Measurements from ENCODE around the gene GPR15LG.

GPR15LG gene

DNA sequence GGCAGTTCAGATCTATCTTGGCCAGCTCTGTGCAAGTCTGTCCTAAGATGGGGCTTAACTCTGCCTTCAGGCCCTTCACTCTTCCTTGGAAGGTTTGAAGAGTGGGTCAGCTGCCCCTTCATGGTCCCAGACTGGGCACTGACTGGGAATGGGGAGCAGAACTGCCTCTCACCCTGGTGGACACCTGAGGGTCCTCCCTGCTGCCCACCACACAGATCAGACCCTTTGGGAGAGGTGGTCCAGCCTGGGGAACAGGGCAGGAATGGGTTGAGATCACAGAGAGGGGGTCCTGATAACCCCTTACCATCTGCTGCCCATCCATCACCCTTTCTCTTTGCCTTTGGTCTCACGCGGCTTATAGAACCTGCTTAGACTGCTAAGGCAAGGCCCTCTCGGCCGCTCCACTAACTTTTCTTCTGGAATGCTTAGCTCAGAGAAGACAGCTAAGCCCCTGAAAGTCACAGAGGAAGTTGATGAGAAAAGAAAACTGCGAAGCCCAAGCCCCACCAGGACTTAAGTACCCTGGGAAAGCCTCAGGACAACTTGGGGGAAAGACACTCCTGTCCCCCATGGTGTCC lies 20.3 kb downstream of the GPR15LG start:
- no peak for DNase-seq (ENCODE audit: low read depth)

DNA sequence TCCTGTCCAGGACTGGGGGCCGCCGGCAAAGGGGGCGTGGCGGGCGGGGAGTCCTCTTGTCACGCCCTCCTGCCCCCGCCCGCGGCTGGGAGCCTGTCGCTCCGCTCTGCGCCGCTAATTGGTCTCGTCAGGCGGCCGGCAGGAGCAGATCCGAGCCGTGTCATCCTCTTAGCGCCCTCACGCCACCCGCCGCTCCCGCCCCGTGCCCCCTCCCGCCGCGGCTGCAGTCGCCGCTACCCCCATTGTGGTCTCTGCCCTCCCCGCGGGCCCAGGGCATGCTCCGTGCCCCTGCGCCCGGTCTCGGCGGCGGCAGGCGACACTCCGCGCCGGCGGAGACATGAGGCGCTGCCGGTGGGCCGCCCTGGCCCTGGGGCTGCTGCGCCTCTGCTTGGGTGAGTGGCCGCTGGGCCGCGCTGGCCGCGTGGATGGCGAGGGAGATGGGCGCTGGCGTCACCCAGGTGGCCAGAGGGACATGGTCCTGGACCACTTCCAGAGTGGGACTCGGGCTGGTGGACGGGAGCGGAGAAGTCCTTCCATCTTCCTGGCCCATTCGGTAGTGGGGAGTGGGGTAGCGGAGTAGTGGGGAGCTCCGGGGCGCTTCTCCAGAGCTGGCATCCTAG lies 20.9 kb downstream of the GPR15LG start, which contains the start of gene CDHR1:
Gene CDHR1 (plus strand): TSS at position 114 of the 620 bp plus-strand sequence. CDS start 224 bp downstream, at position 338.
- peak; percentile 50 for DNase-seq (ENCODE audit: low read depth)

DNA sequence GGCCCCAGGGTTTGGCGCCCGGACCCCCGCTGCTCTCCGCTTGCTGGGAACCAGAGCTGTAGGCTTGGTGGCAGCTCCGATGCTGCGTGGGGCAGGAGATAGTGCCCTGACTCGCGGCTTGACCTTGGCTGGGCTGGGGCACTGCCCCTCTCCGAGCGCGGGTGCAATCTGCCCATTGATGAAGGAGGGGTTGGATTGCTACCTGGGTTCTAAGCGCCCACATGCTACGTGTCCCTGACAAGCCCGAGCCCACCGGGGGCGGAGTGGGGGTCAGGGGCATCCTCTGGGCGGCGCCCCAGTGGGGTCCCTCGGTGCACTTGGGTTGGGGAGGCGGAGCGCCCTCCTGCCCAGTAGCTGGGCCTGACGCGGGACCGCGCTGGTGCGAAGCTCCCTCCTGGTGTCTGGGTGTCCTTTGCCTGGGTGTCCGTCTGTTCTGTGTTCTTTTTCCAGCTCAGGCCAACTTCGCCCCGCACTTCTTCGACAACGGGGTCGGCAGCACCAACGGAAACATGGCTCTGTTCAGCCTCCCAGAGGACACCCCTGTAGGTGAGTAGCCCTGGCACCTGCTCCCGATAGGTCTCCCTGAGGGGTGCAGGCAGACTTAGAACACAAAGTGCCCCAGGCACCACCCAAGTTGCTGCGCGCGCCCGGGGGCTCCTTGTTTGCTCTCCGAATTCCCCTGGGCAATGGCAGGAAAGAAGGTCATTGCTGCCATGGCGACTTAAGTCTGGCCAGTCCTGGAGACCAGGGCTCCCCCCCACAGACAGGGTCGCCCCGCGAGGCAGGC lies 21.6 kb downstream of the GPR15LG start:
- no peak for DNase-seq (ENCODE audit: low read depth)

DNA sequence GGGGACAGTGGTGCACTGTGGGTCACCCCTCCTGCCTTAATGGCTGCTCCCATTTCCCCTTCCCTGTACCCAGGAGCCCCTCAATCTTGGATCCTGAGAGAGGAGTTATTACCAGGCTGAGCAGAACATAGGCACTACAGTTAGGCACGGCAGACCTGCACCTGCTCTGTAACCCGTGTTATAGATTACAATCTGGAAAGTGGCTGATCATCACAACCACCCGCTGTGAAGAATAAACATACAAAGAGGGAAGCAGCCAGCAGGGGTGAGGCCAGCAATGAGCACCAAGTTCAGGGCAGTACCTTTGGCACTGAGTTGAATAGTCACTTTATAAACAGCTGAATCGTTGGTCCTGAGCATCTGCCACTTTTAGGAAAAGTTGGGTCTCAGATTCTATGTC lies 22.5 kb downstream of the GPR15LG start:
- no peak for DNase-seq (ENCODE audit: low read depth)

DNA sequence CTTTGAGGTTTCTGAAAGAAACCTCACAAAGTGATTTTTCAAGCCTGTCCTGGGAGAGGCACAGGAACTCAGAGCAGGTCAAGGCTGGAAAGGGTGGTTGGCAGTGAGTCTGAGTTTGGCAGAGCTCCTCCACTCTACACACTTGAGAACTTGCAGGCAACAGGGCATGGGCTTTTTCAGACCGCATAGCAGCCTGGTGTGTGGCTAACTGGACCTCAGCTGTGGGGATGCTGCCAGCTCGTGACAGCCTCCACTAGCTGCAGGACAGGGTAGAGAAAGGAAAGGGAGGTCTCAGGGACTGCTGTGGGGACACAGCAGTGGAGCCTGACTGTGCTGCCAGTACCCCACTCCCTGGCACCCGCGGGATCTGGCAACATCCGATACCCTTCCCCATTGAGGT lies 23.3 kb downstream of the GPR15LG start:
- DNase-seq (ENCODE audit: low read depth) = no peak

DNA sequence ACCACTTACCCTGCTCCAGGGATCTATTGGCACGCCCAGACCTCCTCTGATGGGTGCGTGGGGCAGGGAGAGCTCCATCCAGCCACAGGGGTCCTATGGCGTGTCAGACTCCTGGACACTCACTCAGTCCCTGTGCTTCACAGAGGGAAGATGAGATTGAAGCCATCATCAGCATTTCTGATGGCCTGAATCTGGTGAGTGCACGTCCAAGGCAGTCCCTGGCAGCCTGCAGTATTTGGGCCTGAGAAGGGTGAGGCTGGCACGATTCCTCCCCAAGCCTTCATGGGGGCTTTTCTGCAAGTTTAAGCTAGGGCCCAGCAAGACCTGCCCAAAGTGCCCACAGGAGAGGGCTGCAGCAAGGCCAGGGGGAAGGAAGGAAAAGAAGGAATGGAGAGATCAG lies 24.0 kb downstream of the GPR15LG start:
- DNase-seq (ENCODE audit: low read depth) = no peak

DNA sequence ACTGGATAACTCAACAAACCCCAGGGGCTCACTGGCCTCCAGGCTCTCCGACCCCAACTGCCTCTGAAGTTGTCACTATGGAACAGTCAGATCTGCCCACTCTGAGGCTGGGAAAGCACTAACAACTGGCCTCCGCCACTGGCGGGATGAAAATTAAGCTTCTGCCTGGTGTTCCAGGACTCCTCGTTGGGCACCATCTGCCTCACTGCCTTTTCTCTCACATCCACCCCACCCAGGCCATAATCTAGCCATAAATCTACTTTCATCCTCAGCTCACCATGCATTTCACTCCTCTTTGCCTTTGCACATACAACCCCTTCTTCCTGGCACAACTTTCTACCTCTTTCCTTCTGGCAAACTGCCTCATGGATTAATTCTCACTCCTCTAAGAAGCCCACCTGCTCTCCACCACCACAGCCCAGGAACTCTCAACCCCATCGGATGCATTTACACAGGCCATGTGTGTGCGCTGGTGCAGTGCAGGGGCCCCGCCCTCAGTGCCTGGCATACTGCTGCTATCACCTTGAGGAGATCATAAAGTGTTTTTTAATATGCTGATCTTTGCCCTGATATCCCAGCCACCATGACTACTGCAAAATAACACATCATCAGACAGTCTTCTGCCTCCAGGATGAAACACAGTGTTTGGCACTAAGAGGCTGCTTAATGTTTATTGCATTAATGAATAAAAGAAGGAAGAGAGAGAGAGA lies 24.8 kb downstream of the GPR15LG start:
- DNase-seq (ENCODE audit: low read depth) = no peak

DNA sequence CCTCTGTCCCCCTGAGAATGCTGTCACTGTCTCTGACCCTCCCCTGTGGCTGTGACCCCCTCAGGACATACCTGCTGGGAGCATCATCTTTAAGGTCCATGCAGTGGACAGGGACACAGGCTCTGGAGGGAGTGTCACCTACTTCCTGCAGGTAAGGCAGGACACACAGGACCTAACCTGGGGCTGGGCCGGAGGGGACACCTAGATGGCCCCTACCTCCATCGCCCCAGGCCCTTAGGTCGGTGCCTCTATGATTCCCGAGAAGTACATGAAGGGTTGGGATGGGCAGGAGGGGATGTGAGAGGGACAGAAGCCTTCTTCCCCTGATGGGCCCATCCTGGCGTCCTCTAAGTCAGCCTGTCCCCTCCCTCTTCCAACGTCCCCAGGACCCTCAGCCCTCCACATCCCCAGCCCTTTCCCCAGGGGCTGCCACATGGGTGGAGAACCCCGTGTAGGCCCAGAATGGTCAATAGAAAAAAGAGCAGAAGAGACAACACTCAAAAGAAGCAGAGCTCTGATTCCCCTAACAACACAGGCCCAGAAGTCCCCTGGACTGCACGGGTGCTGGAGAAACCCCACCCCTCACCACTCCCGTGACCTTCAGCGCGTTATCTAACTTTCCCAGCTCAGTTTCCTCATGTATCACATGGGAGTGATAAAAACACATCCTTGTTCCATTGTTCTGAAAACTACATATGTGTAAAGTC lies 27.1 kb downstream of the GPR15LG start:
- DNase-seq (ENCODE audit: low read depth) = no peak

DNA sequence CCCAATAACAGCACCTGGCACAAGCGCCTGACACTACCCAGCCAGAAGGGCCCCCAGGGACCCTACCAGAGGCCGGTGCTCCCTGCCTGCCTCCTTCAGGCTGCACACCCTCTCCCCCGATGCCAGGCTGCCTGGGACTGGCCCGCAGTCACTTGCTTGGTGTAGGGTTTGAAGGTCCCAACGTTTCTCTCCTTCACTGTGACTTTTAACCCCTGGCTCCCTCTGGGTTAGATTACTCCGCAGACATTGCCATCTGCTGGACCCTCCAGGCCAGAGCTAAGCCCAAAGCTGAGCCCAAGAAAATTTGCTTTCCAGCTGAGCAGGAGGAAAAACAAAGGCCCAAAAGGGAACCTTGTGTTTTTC lies 27.6 kb downstream of the GPR15LG start:
- DNase-seq (ENCODE audit: low read depth) = no peak

DNA sequence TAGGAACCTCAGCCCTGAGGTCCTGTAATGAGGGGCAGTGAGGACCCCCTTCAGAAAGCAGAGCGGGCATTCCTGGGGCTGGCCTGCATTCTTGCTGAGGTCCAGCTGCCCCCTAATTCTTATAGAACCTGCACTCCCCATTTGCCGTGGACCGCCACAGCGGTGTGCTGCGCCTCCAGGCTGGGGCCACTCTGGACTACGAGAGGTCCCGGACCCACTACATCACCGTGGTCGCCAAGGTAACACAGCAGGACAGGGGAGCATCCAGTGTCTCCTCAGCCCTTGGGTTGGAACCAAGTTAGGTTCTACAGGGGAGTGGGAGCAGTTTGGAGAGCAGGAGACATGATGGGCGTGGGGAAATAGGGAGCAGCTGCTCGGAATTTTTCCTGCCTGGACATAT lies 28.1 kb downstream of the GPR15LG start:
- no peak for DNase-seq (ENCODE audit: low read depth)

DNA sequence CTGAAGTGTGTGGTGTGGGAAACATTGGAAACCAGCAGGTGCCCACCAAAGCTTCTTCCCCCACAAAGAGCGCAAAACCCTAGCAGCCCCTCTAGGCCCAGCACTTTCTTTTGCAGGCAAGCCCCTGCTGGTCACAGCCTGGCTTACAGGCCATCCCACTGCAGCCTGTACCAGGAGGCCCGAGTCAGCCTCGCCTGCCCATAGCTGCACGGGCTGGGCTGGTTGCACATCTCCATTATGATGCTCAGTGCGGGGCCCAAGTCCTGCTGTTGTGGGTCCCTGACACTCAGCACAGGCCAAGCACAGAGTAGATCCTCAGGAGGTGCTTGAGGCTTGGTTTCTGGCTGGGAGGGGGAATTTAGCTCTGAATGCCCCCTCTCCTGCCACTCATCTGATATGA lies 28.7 kb downstream of the GPR15LG start:
- DNase-seq (ENCODE audit: low read depth) = no peak

DNA sequence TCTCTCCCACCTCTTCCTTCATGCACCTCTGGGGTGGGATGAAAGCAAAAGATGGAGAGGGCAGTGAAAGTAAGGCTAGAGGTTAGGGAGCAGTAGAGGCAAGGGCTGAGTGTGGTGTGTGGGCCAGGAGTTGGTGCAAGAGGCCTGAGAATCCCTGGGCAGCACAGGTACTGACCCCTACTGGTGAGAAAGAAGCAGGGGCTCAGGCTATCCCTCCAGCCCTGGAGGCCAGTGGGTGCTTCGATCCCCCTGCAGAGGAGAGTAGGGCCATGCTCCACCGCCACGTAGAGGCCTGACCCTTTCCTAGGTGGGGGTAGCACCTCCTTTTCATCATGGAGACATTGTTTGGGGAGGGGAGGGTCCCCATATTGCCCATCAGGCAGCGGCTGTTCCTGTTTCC lies 30.5 kb downstream of the GPR15LG start:
- no peak for DNase-seq (ENCODE audit: low read depth)

DNA sequence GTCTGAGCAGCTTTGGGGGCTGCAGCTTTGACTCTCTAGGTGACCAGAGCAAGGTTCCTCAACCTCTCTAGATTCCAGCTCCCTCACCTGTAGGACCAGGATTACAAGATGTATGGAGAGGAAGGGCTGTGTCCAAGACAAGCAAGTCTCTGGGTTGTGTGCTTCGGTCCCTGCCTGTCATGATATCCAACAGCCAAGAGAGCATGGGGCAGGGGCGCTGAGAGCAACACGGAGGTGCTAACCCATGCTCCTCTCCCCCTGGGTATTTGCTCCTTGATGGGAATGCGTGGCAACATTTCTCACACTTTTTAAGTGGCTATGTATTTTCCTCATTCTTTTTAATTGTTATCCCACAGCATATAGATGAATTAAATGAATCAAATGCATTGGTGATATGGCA lies 31.0 kb downstream of the GPR15LG start:
- no peak for DNase-seq (ENCODE audit: low read depth)

DNA sequence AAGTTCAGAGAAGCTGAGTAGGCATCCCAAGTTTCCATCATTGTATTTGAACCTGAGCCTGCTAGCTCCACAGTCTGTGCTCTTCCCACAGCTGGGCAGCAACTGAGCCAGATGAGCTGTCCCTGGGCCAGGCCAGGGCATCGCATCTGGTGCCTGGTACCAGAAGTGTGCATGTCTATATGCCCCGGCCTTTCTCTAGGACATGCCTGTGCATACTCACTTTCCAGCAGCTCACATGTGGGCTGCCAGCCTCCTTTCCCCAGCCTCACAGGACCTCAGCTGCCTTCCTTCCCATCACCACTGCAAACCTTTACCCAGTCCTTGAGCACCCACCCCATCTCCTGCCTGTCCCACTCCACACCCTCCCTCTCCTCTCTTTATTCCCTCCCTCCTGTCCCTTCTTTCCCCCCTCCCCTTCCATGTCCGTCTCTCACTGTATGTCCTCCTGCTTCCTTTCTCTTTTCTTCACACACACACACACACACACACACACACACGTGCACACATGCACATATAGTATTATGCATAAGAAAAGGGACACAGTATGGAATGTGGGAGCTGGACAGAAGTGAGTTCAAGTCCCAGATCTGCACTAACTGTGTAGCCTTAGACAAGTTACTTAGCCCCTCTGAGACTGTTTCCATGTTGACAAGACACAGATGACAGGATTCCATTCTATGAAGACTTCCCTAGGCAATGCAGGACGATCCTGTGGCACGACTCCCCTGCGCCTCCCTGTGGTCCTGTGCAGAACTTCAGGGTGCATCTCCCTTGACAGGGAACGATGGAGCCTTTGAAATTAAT lies 31.6 kb downstream of the GPR15LG start:
- peak; percentile 50 for DNase-seq (ENCODE audit: low read depth)

DNA sequence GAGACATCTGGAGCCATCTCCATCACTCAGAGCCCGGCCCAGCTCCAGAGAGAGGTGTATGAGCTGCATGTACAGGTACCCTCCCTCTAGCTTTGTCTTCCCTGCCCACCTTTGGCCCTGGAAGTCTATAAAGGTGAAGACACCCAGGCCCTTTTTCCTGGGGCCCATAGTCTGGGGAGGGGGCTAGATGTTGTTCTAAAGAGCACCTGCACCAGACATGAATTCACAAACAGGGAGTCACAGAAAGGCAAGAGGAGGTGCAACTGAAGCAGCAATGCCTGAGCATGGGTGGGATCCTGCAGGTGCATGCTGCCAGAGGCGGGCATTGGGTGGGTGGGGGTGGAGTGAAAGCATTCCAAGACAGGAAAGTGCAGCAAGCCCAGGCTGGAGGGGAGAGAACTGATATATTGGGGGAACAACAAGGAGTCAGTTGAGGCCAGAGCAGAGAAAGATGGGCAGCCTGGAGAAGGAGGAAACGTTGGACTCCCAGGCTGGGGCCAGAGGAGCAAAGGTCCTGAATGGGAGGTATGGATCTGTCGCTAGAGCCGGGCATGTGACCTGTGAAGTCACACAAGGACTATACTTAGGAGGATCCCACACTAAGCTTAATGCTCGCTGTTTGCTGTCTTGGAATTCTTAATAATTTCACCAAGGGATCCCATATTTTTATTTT lies 32.4 kb downstream of the GPR15LG start:
- DNase-seq (ENCODE audit: low read depth) = no peak

DNA sequence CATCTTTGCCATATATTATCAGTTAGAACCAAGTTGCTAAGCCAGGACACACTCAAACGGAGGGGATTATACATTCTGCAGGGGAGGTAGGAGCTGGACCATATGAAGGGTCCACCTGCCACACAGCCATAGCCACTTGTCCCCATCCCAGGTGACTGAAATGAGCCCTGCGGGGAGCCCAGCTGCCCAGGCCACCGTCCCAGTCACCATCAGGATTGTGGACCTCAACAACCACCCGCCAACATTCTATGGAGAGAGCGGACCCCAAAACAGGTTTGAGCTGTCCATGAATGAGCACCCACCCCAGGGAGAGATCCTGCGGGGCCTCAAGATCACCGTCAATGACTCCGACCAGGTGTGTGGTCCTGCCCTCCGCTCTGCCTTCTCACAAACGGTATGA lies 34.4 kb downstream of the GPR15LG start:
- no peak for DNase-seq (ENCODE audit: low read depth)

DNA sequence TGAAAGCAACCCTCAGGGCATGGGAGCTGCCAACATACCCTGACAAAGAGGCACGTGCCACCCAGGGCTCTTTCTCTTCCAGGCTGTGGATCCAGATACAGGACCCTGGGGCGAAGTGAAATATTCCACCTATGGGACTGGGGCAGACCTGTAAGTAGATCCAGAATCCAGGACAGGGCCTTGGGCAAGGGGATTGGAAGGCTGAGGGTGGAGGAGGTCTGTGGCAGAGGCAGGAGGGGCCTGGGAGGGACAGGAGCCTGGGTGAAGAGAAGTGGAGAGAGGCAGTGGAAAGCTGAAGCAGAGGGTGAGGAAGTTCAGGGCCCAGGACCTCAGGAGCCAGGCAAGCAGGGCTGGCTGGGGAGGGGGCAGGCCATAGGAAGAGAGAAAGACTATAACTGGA lies 38.0 kb downstream of the GPR15LG start:
- no peak for DNase-seq (ENCODE audit: low read depth)

DNA sequence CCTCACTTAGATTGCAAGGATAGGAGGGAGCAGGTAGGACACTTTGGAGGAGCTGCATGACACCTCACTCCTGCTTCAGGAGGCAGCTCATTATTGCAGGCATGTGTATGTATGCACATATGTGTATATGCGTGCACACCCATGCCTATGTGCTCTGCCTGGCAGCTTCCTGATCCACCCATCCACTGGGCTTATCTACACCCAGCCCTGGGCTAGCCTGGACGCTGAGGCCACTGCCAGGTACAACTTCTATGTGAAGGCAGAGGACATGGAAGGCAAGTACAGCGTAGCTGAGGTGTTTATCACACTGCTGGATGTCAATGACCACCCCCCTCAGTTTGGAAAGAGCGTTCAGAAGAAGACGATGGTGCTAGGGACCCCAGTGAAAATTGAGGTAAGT lies 38.4 kb downstream of the GPR15LG start:
- DNase-seq (ENCODE audit: low read depth) = no peak

DNA sequence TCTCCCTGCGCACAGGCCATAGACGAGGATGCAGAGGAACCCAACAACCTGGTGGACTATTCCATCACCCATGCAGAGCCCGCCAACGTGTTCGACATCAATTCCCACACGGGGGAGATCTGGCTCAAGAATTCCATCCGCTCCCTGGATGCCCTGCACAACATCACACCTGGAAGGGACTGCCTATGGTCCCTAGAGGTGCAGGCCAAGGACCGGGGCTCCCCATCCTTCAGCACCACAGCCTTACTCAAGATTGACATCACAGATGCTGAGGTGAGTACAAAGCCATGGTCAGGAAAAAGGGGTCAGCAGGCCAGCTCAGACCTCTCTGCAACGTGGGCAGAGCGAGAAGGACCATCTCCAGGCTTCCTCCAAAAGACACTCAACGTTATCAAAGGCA lies 39.5 kb downstream of the GPR15LG start:
- no peak for DNase-seq (ENCODE audit: low read depth)

DNA sequence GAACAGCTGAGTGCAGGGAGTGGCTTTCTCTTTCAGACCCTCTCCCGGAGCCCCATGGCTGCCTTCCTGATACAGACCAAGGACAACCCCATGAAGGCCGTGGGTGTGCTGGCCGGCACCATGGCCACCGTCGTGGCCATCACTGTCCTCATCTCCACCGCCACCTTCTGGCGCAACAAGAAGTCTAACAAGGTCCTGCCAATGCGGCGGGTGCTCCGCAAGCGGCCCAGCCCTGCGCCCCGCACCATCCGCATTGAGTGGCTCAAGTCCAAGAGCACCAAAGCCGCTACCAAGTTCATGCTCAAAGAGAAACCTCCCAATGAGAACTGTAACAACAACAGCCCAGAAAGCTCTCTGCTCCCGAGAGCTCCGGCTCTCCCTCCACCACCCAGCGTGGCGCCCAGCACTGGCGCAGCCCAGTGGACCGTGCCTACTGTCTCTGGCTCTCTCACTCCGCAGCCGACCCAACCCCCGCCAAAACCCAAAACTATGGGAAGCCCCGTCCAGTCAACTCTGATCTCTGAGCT lies 40.5 kb downstream of the GPR15LG start:
- DNase-seq (ENCODE audit: low read depth) = no peak
